GM12874 (cell line): ENCODE measurements around the gene CABP4.

Source experiments
- TF ChIP-seq, protein P1 (sequence below): IDR thresholded peaks from 2 replicates; pipeline ENCODE4 v1.5.1; 2011; ENCODE audit warnings: low read depth, mild to moderate bottlenecking, control low read depth, low read length, moderate library complexity; ENCODE audit not compliant: insufficient read depth

Gene CABP4

DNA sequence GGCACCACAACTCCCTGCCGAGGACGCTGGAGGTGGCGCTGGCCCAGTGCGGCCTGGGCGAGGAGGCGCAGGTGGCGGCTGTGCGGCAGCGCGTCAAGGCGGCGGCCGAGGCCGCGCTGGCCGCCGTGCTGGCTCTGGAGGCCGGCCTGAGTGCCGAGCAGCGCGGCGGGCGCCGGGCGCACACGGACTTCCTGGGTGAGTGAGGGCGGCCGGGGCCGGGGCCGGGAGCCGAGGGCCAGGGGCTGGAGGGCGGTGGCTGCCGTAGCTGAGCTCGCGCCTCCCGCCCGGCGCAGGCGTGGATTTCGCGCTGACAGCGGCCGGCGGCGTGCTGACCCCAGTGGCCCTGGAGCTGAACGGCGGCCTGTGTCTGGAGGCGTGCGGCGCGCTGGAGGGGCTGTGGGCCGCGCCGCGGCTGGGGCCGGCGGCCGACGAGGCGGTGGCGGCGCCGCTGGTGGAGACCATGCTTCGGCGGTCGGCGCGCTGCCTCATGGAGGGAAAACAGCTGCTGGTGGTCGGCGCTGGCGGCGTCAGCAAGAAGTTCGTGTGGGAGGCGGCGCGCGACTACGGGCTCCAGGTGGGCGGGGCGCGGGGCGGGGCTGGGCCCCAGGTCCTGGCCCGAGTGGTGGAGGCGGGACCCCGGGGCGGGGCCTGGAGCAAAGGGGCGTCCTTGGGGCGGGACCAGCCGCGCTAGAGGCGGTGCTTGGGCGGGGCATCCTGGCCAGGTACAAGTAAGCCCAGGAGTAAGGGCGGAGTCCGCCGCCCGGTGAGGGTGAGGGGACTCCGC is 34.3 kb upstream of the CABP4 start:
- TF ChIP-seq, protein P1, sequence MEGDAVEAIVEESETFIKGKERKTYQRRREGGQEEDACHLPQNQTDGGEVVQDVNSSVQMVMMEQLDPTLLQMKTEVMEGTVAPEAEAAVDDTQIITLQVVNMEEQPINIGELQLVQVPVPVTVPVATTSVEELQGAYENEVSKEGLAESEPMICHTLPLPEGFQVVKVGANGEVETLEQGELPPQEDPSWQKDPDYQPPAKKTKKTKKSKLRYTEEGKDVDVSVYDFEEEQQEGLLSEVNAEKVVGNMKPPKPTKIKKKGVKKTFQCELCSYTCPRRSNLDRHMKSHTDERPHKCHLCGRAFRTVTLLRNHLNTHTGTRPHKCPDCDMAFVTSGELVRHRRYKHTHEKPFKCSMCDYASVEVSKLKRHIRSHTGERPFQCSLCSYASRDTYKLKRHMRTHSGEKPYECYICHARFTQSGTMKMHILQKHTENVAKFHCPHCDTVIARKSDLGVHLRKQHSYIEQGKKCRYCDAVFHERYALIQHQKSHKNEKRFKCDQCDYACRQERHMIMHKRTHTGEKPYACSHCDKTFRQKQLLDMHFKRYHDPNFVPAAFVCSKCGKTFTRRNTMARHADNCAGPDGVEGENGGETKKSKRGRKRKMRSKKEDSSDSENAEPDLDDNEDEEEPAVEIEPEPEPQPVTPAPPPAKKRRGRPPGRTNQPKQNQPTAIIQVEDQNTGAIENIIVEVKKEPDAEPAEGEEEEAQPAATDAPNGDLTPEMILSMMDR, result no peak

DNA sequence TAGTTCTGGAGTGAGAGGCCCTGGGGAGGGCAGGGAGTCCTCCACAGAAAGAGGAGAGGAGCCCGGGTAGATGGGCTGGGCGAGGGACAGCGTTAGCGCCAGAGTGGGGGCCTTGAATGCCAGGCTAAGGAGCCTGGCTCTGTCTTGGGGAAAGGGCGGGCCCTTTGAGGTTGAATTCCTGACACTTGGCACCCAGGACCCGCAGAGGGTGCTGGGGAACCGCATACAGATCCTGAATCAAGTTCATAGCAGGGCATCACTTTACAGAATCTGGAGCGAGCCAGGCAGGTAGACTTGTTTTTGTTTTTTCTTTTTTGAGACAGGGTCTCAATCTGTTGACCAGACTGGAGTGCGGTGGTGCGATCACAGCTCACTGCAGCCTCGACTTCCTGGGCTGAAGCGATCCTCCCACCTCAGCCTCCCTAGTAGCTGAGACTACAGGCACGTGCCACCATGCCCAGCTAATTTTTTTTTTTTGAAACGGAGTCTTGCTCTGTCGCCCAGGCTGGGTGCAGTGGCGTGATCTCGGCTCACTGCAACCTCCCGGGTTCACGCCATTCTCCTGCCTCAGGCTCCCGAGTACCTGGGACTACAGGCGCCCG is 33.6 kb upstream of the CABP4 start:
- TF ChIP-seq, protein P1, result no peak

DNA sequence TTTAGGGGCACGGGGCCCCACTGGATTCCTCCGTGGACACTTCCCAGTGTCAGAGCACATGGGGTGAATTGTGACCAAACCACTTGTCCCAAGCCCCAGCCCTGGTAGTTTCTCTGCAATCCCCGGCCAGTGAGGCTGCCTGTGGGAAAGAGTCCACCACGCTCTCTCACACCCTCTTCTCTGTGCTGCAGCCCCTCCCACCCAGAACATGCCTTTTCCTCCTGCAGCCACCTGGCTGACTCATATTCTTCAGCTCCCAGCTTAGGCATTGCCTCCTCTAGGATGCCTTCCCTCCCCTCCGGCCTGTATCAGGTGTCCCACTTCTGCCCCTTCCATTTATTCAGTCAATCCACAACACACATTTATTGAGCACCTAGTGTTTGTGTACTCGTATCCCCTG is 32.3 kb upstream of the CABP4 start:
- TF ChIP-seq, protein P1, result no peak

DNA sequence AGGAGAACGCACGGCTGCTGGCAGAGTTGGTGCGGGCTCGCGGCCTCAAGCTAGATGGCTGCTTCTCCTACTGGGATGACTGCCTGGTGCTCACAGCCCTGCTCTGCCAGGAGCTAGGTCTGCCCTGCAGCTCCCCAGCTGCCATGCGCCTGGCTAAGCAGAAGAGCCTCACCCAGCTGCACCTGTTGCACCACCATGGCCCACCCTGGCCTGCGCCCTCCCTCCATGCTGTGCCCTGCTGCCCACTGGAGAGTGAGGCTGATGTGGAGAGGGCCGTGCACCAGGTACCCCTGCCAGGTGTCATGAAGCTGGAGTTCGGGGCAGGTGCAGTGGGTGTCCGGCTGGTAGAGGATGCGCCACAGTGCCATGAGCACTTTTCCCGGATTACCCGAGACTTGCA is 31.7 kb upstream of the CABP4 start:
- TF ChIP-seq, protein P1, result no peak

DNA sequence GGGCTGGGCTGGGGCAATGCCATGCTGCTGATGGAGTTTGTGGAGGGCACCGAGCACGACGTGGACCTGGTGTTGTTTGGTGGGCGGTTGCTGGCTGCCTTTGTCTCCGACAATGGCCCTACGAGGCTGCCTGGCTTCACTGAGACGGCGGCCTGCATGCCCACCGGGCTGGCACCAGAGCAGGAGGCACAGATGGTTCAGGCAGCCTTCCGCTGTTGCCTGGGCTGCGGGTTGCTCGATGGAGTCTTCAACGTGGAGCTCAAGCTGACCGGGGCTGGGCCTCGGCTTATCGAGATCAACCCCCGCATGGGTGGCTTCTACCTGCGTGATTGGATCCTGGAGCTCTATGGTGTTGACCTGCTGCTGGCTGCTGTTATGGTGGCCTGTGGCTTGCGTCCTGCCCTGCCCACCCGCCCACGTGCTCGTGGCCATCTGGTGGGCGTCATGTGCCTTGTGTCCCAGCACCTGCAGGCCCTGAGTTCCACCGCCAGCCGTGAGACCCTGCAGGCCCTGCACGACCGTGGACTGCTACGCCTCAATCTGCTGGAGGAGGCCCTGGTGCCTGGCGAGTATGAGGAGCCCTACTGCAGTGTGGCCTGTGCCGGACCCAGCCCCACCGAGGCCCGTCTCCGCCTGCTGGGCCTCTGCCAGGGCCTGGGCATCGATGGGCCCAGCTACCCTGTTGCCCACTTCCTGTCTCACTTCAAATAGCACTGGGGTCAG is 31.1 kb upstream of the CABP4 start:
- TF ChIP-seq, protein P1, result no peak

DNA sequence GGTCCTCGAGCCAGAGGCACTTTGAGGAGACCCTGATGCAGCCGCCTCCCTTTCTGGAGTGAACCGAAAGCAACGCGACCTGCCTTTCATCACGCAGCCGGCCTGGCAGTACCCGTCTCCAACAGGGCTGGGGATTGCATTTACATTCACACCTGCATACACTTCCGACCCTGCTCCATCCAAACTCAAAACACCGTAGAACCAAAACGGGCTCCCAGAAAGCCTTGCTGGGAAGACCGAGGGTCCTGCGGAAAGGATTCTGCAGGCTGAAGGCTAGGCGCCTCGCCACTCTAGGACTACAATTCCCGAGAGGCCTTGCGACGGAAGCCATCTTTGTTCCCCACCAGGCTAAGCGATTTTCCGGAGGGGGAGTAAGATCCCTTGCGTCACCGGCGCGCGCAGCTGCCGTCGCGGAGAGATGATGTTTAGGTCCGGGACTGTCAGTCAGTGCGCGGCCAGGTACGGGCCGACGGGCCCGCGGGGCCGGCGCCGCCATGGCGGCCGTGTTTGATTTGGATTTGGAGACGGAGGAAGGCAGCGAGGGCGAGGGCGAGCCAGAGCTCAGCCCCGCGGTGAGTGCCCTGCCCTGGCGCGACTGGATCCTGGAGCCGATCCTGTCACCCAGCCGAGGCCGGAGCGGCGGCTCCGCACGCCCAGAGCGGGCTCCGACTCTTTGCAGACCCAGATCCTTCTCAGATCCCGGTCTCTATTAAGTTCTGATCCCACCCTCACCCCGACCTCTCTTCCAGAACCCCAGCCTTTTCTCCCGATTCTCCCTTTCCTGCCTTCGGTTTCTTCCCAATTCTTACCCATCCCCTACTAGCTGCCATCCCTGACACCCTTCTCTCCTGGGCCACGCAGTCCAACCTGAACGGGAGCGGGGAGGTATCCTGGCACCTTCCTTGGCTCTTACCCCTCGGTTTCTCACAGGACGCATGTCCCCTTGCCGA is 26.8 kb upstream of the CABP4 start, which contains the start of gene RPS6KB2:
TSS of gene RPS6KB2 (plus strand) at position 443 of the 950 bp plus-strand sequence. CDS start at position 495, 52 bp downstream.
- TF ChIP-seq, protein P1, result no peak
